ENCODE measurements around the gene TMEM131.
"Not testable (repeated sequence)": the region's sequence is repeated elsewhere in the genome, so short reads cannot be mapped to it uniquely, and the experiment has no call there.

The TMEM131 gene

GRCh38 chr2:97985998-97986397 is 9.8 kb downstream of the TMEM131 start:
- no peak for DNase-seq

- DNase-seq = no peak
These were observed 12.1 kb downstream of the TMEM131 start for GRCh38 chr2:97983698-97984097.

GRCh38 chr2:97983134-97983533 is 12.6 kb downstream of the TMEM131 start:
- DNase-seq = no peak

GRCh38 chr2:97982621-97983020 is 13.1 kb downstream of the TMEM131 start:
- no peak for DNase-seq

GRCh38 chr2:97981961-97982360 is 13.8 kb downstream of the TMEM131 start:
- DNase-seq = no peak

GRCh38 chr2:97979904-97980303 is 15.8 kb downstream of the TMEM131 start:
- no peak for DNase-seq

- no peak for DNase-seq
These were observed 21.3 kb downstream of the TMEM131 start for GRCh38 chr2:97974471-97974870.

- no peak for DNase-seq
These were observed 25.3 kb downstream of the TMEM131 start for GRCh38 chr2:97970293-97971060.

GRCh38 chr2:97969081-97970067 is 26.4 kb downstream of the TMEM131 start:
- DNase-seq = no peak

GRCh38 chr2:97967931-97968627 is 27.7 kb downstream of the TMEM131 start:
- no peak for DNase-seq

GRCh38 chr2:97967216-97967592 is 28.5 kb downstream of the TMEM131 start:
- DNase-seq = no peak

GRCh38 chr2:97966545-97967215 is 29.1 kb downstream of the TMEM131 start:
- no peak for DNase-seq

- no peak for DNase-seq
These were observed 30.6 kb downstream of the TMEM131 start for GRCh38 chr2:97965116-97965515.

- DNase-seq = no peak
These were observed 31.9 kb downstream of the TMEM131 start for GRCh38 chr2:97963880-97964279.

- DNase-seq = no peak
These were observed 32.7 kb downstream of the TMEM131 start for GRCh38 chr2:97963079-97963406.

- no peak for DNase-seq
These were observed 34.2 kb downstream of the TMEM131 start for GRCh38 chr2:97961534-97961933.

- no peak for DNase-seq
These were observed 37.6 kb downstream of the TMEM131 start for GRCh38 chr2:97958184-97958583.

- DNase-seq = no peak
These were observed 38.1 kb downstream of the TMEM131 start for GRCh38 chr2:97957432-97958183.

- not testable (repeated sequence) for DNase-seq
These were observed 39.0 kb downstream of the TMEM131 start for GRCh38 chr2:97956753-97957152.

GRCh38 chr2:97953853-97954252 is 41.9 kb downstream of the TMEM131 start:
- DNase-seq = no peak

- DNase-seq = no peak
These were observed 43.4 kb downstream of the TMEM131 start for GRCh38 chr2:97952357-97952756.

GRCh38 chr2:97951155-97951680 is 44.5 kb downstream of the TMEM131 start:
- no peak for DNase-seq
